ENCODE results near the gene DNAH2.

The DNAH2 gene

GRCh38 chr17:7843536-7844291 is 126.2 kb downstream of the DNAH2 start:
- H3K4me3 ChIP-seq (ENCODE audit: low read length), result peak overlapping the region; percentile 74; the same call in 1 of the 2 replicates
- no peaks in the 10 kb centered on the region; the same call in 1 of the 2 replicates for H3K4me1 ChIP-seq (ENCODE audit: control insufficient read depth, insufficient read depth, low read length)
- no peaks in the 10 kb centered on the region for H3K36me3 ChIP-seq (ENCODE audit: control insufficient read depth, insufficient read depth, low read length)
- DNase-seq (ENCODE audit: low read depth, low spot score), result no peak
- H3K27me3 ChIP-seq (ENCODE audit: control insufficient read depth, insufficient read depth, low read length), result peaks cover 25% of the 10 kb centered on the region
- no peak overlapping the region for H3K27ac ChIP-seq (ENCODE audit: low read length)
- no CpG with 5 or more reads among the region's 61 CpGs for WGBS (ENCODE audit: insufficient coverage, insufficient read length)
- no peaks in the 10 kb centered on the region for H3K9me3 ChIP-seq (ENCODE audit: control insufficient read depth, insufficient read depth, low read length)

- no CpG with 5 or more reads among the region's 71 CpGs for WGBS (ENCODE audit: insufficient coverage, insufficient read length)
- Histone ChIP-seq H3K27ac (ENCODE audit: low read length) (no peak overlapping the region), H3K4me1 (ENCODE audit: control insufficient read depth, insufficient read depth, low read length) (no peaks in the 10 kb centered on the region), H3K27me3 (ENCODE audit: control insufficient read depth, insufficient read depth, low read length) (peaks cover 19% of the 10 kb centered on the region), H3K36me3 (ENCODE audit: control insufficient read depth, insufficient read depth, low read length) (no peaks in the 10 kb centered on the region; the same call in 1 of the 2 replicates), H3K4me3 (ENCODE audit: low read length) (peak overlapping the region; percentile 74; the same call in 1 of the 2 replicates), H3K9me3 (ENCODE audit: control insufficient read depth, insufficient read depth, low read length) (no peaks in the 10 kb centered on the region)
- no peak for DNase-seq (ENCODE audit: low read depth, low spot score)
Measured at GRCh38 chr17:7844292-7845154, 127.0 kb downstream of the DNAH2 start.

- H3K27ac ChIP-seq (ENCODE audit: low read length), result no peak overlapping the region
- no peaks in the 10 kb centered on the region for H3K9me3 ChIP-seq (ENCODE audit: control insufficient read depth, insufficient read depth, low read length)
- no CpG with 5 or more reads among the region's 15 CpGs for WGBS (ENCODE audit: insufficient coverage, insufficient read length)
- DNase-seq (ENCODE audit: low read depth, low spot score), result no peak
- no peaks in the 10 kb centered on the region; the same call in 1 of the 2 replicates for H3K36me3 ChIP-seq (ENCODE audit: control insufficient read depth, insufficient read depth, low read length)
- H3K27me3 ChIP-seq (ENCODE audit: control insufficient read depth, insufficient read depth, low read length), result peaks cover 10% of the 10 kb centered on the region
- no peaks in the 10 kb centered on the region for H3K4me1 ChIP-seq (ENCODE audit: control insufficient read depth, insufficient read depth, low read length)
- no peak overlapping the region for H3K4me3 ChIP-seq (ENCODE audit: low read length)
Measured at GRCh38 chr17:7845359-7846062, 128.0 kb downstream of the DNAH2 start.

- Histone ChIP-seq H3K9me3 (ENCODE audit: control insufficient read depth, insufficient read depth, low read length) (no peaks in the 10 kb centered on the region), H3K27ac (ENCODE audit: low read length) (no peak overlapping the region), H3K27me3 (ENCODE audit: control insufficient read depth, insufficient read depth, low read length) (peaks cover 3% of the 10 kb centered on the region), H3K36me3 (ENCODE audit: control insufficient read depth, insufficient read depth, low read length) (no peaks in the 10 kb centered on the region; the same call in 1 of the 2 replicates), H3K4me1 (ENCODE audit: control insufficient read depth, insufficient read depth, low read length) (no peaks in the 10 kb centered on the region; the same call in 1 of the 2 replicates), H3K4me3 (ENCODE audit: low read length) (no peak overlapping the region)
- no CpG with 5 or more reads among the region's 22 CpGs for WGBS (ENCODE audit: insufficient coverage, insufficient read length)
- no peak for DNase-seq (ENCODE audit: low read depth, low spot score)
Measured at GRCh38 chr17:7846063-7846735, 128.7 kb downstream of the DNAH2 start.

- Histone ChIP-seq H3K4me1 (ENCODE audit: control insufficient read depth, insufficient read depth, low read length) (peaks cover 1% of the 10 kb centered on the region), H3K9me3 (ENCODE audit: control insufficient read depth, insufficient read depth, low read length) (no peaks in the 10 kb centered on the region), H3K4me3 (ENCODE audit: low read length) (no peak overlapping the region), H3K36me3 (ENCODE audit: control insufficient read depth, insufficient read depth, low read length) (no peaks in the 10 kb centered on the region; the same call in 1 of the 2 replicates), H3K27ac (ENCODE audit: low read length) (no peak overlapping the region), H3K27me3 (ENCODE audit: control insufficient read depth, insufficient read depth, low read length) (peaks cover 1% of the 10 kb centered on the region; the same call in 1 of the 2 replicates)
- no peak for DNase-seq (ENCODE audit: low read depth, low spot score)
- WGBS (ENCODE audit: insufficient coverage, insufficient read length), result no CpG with 5 or more reads among the region's 34 CpGs
Measured at GRCh38 chr17:7846765-7847661, 129.5 kb downstream of the DNAH2 start.

- Histone ChIP-seq H3K36me3 (ENCODE audit: control insufficient read depth, insufficient read depth, low read length) (no peaks in the 10 kb centered on the region; the same call in 1 of the 2 replicates), H3K27me3 (ENCODE audit: control insufficient read depth, insufficient read depth, low read length) (peaks cover 12% of the 10 kb centered on the region), H3K9me3 (ENCODE audit: control insufficient read depth, insufficient read depth, low read length) (no peaks in the 10 kb centered on the region), H3K4me3 (ENCODE audit: low read length) (no peak overlapping the region), H3K4me1 (ENCODE audit: control insufficient read depth, insufficient read depth, low read length) (peaks cover 6% of the 10 kb centered on the region), H3K27ac (ENCODE audit: low read length) (no peak overlapping the region)
- no CpG with 5 or more reads among the region's 20 CpGs for whole genome bisulfite sequencing (ENCODE audit: insufficient coverage, insufficient read length)
- no peak for DNase-seq (ENCODE audit: low read depth, low spot score)
Measured at GRCh38 chr17:7848131-7848579, 130.6 kb downstream of the DNAH2 start.

- no peaks in the 10 kb centered on the region for H3K9me3 ChIP-seq (ENCODE audit: control insufficient read depth, insufficient read depth, low read length)
- H3K27me3 ChIP-seq (ENCODE audit: control insufficient read depth, insufficient read depth, low read length), result peaks cover 12% of the 10 kb centered on the region
- no peak overlapping the region for H3K4me3 ChIP-seq (ENCODE audit: low read length)
- H3K36me3 ChIP-seq (ENCODE audit: control insufficient read depth, insufficient read depth, low read length), result no peaks in the 10 kb centered on the region; the same call in 1 of the 2 replicates
- H3K4me1 ChIP-seq (ENCODE audit: control insufficient read depth, insufficient read depth, low read length), result peaks cover 6% of the 10 kb centered on the region
- DNase-seq (ENCODE audit: low read depth, low spot score), result no peak
- no CpG with 5 or more reads among the region's 21 CpGs for WGBS (ENCODE audit: insufficient coverage, insufficient read length)
- H3K27ac ChIP-seq (ENCODE audit: low read length), result no peak overlapping the region
Measured at GRCh38 chr17:7848739-7849129, 131.2 kb downstream of the DNAH2 start.

GRCh38 chr17:7849130-7849750 is 131.7 kb downstream of the DNAH2 start:
- Histone ChIP-seq H3K9me3 (ENCODE audit: control insufficient read depth, insufficient read depth, low read length) (no peaks in the 10 kb centered on the region), H3K27ac (ENCODE audit: low read length) (no peak overlapping the region), H3K4me3 (ENCODE audit: low read length) (no peak overlapping the region), H3K36me3 (ENCODE audit: control insufficient read depth, insufficient read depth, low read length) (no peaks in the 10 kb centered on the region; the same call in 1 of the 2 replicates), H3K4me1 (ENCODE audit: control insufficient read depth, insufficient read depth, low read length) (peaks cover 6% of the 10 kb centered on the region), H3K27me3 (ENCODE audit: control insufficient read depth, insufficient read depth, low read length) (peaks cover 14% of the 10 kb centered on the region)
- DNase-seq (ENCODE audit: low read depth, low spot score), result no peak
- WGBS (ENCODE audit: insufficient coverage, insufficient read length), result no CpG with 5 or more reads among the region's 35 CpGs

All from iPS DF 6.9 (cell line).